Stimulated activated CD8-positive, alpha-beta memory T cell treated with anti-CD3 and anti-CD28 coated beads, Interleukin-7, amount 100 ng/mL, for 48 hours (primary cell): ENCODE results near the gene KLF16.
"Not testable (repeated sequence)": the region's sequence is repeated elsewhere in the genome, so short reads cannot be mapped to it uniquely, and the experiment has no call there.

Experiments
- DNase-seq, 2 donors: peaks; one replicate each; pipeline ENCODE4 v3.0.0-alpha.2; 2020; ENCODE audit warnings: low read depth in 1 of 2; ENCODE audit errors: extremely low read depth in 1 of 2

Gene KLF16

DNA sequence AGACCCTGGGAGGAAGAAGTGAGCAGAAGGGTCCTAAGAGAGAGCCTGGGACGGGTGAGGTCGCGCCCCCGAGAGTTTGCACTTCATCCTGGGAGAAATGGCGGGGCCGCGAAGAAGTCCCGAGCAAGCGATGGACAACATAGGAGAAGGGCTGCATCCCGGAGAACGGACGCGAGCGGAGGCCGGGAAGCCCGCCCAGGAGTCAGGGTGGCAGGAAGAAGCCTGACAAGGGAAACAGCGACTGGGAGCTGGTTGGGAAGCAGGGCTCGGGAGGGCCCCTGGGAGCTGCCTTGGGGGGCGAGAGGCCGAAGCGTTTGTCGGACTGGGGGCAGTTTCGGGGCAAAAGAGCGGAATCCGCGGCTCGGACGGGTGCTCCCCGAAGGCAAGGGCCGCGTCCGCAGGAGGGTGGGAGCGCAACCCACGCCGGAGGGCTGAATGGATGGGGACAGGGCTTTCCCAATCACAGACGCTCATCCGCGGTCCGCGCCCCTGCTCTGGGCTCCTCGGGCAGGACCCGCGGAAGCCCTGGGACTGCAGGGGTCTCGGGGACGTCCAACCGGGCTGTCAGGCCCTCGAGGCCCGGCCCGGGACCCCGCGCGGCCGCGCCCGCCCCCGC is 21.4 kb upstream of the KLF16 start:
- DNase-seq: no peak

DNA sequence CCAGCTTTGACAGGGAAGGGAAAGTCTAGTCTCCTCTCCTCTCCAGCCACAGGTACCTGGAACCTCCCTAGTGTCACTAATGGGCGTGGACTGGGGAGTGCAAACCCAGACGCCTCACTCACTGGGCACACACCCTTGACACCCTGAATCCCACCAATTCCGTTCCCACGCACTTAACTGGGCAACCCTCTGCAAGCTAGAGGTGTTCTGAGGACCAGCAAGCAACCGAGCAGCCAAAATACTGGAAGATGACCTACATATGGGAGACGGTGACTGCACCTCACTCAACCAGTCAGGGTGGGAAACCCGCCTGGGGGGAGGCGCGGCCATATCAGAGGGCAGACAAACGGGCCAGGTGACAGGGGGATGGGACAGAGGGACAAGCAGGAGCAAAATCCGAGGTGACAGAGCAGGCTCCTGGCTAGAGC is 20.9 kb upstream of the KLF16 start:
- no peak for DNase-seq

DNA sequence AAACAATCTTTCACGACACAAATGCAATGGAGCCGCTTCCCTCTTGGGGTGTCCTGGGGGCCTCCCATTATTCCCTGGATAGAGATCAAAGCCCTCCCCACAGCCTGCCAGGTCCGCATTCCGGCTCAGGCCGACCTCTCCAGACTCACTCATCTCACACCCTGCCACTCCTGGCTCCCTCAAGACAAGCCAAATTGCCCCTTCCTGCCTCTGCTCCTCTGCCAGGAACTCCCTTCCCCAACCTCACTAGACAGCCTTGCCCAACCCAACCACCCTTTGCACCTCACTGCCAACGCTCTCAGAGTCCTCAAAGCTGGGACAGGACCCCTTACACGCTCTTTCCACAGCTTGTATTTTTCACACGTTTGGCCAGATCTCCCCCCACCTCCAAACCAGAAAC is 20.4 kb upstream of the KLF16 start:
- DNase-seq: no peak

DNA sequence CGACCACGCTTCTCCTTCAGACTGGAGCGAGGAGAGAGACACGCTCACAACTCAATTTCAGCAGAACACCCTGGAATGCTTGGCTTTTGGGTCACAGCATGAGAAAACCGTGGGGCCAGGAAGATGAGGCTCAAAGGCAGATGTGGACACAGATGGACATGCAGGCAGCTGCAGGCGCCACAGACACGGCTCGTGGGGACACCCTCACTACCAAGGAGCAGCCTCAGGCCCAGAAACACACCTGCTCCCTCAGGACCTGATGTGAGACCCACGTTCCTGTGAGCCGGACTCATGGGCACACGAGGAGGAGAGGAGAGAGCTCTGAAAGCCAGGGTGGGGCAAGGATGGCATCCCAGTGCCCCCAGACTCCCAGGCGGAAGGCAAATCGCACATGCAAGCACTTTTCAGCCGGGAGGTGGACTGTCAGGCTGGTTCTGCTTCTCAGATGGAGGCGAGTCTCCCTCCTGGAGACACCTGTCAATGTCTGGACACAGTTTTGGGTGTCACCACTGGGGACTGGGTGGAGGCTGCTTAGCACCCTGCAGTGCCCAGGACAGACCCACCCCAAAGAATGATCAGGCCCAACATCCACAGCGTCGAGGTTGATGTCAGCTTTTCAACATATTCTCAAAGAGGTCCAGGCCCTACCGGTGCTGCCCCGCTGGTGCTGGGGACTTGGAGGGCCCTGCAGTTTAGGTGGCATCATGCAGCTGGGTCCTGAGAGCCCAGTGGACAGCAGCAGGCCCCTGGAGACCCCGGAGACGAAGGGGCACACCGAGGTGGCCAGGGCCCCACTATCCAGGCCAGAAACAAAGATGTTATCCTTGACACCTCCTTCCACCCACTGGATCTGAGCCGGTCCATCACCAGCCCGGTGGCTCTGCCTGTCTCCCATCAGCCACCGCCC is 19.7 kb upstream of the KLF16 start:
- no peak for DNase-seq

DNA sequence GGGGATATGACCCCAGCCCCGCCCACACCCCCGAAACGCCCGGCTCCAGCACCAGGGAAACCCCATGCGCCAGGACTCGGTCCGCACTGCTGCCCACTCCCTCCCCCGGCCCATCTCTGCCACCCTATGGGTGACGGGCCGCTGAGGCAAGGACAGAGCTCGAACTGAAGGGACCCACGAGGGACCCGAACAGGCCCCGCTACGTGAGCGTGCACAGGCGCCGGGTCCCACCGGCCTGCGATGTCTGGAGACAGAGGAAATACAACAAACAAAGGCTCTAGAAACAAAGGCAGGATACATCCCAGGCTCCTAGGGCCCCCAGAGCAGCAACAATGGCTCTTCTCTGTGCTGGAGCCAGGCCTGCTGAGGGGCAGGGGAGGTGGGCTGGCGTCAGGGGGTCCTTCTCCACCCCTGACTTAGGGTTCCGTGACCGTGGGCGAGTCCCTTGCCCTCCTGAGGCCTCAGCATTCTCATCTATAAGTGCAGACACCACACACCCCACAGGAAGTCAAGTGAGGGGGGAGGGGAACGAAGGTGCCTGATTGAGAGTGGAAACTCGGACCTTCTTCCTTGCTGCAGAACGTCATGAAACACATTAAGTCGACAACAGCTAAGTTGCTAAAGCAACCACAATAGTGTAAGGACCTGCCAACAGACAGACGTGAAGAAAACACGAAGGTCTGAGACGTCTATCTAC is 18.9 kb upstream of the KLF16 start:
- DNase-seq: peak in 1 of 2 donors; percentile 68

DNA sequence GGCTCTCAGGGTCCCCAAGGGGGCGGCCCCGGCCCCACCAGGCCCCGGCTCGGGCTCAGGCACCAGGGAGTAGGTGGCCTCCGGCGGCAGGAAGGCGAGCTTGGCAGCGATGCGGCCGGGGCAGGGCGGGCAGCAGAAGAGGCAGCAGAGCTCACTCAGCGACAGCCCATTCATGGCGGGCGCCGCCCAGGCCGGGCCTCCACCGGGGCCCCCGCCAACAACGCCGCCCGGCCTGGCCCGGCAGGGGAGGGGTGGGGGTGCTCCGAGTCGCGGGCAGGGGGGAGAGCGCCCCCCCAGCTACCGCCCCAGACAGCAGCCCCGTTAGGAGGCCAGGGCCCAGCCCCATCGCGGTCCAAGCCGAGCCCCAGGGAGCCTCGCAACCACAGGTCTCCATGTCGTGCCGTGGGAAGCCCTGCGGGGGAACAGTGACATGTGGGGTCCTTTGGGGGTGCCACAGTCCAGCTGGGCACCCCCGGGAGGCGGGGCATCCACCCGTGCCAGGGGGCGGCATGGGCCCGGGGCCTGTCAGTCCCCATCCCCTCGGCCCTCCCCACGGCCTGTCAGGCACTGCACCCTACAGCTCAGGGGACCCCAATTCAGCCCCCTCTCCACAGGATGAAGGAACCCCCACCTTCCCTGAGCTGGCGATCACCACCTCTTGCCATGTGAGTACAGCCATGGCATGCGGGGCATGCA is 18.2 kb upstream of the KLF16 start:
- DNase-seq: not testable (repeated sequence)

DNA sequence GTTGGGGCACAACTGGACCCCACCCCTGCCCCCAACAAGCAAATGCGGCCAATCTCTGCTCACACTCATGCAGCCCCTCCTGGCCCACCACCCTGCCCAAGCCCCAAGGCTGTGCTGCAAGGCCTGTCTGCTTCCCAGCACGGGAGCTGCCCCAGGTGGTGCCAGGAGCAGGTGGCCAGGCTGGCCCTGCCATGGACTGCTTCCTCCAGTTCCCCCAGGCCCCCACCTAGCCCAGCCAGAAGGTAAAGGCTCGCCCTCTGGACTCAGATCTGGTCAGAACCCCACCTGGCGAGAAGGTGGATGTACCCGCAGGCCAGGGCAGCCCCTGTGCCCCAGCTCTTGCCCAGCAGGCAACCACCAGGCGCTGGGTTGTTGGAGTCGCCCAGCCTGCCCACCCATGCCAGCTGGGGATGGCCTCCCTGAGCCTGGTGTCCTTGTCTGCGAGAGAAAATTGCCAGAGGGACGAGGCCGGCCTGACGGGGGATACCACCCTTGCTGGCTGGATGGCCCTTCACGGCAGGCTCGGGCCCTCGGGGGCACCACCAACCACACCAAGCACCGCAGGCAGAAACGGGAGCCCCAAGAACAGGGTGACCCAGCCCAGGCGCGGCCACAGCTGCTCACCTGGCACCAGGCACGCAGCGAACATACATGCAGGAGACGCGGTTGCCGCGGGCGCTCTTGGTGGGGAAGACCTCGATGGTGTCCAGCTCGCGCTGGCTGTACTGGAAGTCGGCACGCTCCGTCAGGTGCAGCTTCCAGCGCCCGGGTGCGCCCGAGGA is 17.4 kb upstream of the KLF16 start:
- DNase-seq: no peak

DNA sequence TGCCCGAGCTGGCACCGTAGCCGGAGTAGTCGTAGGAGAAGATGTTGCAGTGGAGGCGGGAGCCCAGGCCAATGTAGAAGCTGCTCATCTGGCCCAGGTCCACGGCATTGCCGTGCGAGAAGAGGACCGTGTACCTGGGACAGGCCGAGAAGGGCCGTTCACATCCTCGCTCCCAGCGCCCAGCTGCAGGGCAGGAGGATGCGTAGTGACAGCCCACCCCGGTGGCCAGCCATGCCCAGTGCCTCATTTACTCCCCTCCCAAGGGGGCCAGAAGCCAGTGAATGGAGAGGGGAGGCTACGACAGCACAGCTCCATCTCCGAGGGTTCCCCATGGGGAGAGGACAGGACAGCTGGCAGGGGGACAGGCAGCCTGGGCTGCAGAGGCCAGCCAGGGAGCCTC is 16.6 kb upstream of the KLF16 start:
- DNase-seq: not testable (repeated sequence)

DNA sequence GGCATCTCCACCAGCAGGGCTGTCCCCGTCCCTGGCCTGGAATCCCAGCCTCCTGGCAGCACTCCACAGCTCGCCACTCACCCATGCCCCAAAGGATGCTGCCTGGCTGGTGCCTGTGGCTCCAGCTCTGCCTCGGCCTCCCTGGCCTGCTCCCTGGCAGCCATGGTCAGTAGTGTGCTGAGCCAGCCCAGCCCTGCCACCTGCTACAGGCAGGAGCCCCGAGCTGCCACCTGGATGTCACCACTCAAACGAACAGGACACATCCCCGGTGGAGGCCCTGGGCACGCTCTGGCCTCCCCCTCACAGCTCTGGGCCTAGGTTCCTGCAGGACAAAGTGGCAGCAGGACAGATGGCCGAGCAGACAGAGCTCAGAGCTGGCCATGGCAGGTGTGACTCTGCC is 15.2 kb upstream of the KLF16 start:
- DNase-seq: not testable (repeated sequence)

DNA sequence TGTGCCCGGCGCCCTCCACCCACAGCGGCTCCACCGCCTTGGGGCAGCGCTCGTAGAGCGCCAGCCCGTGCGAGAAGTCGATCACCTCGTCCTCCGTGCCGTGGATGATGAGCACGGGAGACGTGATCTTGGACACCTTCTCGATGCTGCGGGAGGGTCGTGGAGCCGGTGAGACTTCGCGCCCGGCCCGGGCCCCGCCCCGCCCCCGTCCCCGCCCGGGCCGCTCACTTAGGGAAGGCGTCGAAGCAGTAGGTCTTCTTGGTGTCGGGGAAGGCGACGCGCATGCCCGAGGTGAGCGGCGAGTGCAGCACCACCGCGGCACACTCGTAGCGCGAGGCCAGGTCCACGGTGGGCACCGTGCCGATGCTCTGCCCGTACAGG is 13.9 kb upstream of the KLF16 start:
- DNase-seq: not testable (repeated sequence)

DNA sequence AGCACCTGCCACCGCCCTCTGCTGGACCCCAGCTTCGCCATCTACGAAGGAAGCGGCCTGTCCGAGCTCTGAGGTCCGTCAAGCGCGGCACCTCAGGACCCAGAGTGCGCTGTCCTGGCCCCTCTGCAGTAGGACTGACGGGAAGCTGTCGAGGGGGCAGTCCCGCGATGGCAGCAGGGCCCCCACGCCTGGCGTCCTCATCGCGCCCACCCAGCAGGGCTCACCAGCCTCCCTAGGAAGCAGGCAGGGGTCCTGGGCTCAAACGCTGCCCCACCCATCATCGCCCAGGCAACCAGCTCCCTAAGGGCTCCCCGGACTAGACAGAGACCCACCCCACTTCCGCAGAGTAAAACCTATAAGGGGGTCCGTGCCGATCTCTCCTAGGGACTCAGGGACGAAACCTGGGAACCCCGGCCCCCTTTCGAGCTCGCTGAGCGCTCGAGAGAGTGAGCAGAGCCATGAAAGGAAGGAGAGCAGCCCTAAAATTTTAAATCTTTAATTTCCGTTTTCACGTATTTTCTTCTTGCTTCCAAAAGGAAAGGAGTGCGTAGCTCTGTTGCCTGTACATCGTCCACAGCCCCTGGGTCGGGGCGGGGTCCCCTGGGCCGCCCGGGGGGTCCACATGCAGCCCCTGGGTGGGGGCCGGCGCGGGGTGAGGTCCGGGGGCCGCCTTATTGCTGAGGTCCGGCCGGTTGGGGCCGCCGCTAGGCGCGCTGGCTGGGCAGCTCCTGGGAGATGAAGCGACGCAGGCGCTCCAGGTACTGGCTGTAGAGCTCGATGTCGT is 13.3 kb upstream of the KLF16 start:
- DNase-seq: not testable (repeated sequence)

DNA sequence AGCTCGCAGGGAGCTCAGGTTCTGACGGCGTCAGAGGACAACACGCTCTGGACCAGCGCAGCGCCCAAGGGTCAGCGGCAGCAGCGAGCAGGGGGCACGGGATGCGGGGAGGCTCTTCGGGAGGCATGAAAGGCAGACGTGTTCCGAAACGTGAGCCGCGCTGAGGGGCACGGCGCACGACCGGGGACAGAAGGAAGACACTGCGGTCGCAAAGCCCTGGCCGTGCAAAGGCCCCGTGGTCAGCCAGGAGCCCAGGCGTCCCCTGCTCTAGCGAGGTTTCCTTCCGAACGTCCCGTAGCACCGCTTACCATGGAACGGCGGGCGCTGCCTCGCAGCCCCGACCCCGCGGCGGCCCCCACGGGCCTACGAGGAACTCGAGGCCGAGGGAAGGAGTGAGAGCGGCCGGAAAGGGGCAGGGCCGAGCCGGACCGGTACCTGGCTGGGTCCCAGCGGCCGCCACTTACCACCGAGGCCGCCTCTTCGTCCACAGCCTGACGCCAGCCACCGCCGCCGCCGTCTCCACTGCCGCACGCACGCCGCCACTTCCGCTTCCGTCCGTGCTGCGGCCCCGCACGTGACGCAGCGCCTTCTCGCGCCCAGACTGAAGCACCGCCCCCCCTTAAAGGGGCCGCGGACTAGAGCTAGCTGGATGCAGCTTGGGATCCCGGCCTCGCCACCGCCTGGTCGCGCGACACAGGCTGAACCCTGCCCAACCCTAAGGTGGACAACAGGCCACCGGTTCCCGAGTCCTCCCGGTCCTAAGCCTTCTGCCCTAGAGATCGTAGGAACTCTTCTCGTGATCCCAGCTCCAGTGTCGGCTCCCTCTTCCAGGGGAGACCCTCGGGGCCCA is 12.5 kb upstream of the KLF16 start:
- DNase-seq: peak; percentile 84 to 86

DNA sequence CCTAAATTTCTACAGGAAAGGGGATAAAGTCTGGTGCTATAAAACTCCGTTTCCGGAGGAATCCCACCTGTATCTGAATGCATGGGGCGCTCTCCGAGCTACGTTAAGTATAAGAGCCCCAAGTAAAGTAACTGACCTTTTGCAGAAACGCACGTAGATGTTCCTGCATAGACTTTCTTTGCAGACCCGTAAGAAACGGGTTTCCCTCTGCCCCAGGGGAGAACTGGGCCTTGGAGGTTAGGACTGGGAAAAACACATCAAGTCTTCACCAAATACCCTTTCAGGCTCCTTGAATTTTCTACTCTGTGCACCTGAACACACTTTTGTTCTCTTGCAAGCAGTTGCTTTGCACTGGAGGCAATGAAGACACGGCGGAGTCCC is 11.9 kb upstream of the KLF16 start:
- DNase-seq: not testable (repeated sequence)

DNA sequence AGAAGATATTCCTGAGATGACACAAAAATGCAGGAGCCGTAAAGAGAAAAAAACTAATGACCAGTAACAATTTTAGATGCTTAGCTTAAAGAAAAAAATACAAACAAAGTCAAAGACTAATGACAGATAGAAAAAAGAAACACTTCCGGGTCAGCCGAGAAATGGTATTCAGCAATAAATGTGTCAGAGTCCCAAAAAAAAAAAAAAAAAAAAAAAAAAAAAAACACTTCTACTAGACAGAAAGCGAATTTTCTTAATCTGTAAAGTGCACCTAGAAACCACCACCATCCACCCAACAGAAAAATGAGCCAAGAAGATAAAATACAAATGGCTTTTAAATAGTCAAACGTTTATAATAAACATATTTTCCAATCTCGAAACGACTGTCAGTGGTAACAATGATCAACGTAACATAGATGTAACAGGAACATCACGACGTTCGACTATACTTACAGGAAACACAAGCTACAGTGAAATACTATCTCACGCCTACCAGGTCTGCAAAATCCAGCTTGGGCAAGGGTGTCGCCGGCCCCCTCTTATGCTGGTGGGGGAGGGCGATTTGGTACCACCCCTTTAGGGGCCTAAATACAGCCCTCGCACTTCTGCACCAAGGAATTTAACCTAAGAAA is 11.3 kb upstream of the KLF16 start:
- DNase-seq: no peak

DNA sequence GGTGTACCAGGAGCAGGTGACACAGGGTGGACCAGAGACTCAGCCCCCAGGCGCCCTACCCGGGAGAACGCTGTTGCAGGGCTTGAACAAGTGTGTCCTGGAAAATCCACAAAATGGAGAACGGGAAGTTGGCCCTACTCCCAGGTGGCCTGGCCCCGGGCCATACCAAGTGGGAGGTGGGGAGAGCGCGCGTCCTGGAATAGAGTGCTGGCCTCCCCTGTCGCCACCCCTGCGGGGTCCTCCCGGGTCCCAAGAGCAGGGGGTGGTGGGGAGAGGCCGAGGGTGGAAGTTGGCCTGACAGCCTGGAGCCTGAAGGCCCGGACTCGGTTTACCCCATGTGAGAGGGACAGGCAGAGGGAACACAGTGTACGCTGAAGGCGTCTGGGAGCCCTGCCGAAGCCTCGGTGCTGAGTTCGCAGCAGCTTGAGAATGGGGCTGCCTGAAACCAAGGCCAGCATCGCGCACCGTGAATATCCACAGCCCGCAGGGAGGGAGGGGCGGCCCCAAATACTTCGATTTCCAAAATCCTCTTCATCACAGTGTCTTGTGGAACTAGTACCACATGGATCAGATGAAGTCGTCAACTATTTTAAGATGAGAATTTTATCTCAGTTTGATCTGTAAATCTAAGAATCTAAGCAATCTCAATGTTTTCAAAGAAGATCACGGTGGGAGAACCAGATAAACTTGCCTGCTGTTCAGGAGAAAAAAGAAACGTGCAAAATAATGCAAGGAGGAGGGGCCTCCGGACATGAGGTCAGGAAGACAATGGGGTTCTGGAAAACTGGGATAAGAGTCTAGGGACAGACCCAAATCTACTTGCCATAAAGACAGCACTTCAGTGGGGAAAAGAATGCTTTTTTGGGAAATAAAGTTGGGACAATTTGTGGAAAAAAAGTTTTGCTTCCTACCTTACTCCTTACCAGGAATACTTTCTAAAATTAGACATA is 10.4 kb upstream of the KLF16 start:
- DNase-seq: no peak

DNA sequence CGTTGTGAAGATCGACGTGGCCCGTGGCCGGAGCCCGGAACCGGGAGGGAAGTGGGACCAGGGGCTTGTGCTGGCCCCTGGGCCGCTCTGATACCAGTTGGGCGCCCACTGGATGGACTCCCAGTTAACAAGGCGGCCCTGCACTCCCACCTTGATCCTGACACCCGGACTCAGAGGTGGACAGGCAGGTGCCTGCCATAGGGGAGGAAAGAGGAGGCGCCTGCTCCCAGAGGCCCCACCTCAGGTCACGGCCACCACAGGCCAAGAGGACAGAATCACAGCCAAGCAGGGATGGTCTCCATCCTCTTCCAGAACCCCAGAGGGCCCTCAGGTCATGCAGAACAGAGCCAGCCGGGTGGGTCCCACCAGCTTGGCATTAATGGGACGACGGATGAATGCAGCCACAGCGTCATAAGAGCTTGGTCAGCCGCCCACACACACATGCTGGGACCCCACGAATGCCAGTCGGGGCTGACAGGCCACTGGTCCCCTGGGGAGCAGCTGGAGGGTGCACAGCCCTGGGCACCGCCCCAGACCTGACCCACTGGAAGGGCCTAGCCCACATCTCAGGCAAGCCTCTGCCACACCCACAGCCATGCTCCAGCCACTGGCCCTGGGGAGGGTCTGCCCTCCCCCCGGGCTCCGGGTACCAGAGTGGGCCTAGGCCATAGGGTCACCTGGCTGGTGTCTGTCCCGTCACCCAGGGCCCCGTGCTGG is 9.6 kb upstream of the KLF16 start:
- DNase-seq: no peak

DNA sequence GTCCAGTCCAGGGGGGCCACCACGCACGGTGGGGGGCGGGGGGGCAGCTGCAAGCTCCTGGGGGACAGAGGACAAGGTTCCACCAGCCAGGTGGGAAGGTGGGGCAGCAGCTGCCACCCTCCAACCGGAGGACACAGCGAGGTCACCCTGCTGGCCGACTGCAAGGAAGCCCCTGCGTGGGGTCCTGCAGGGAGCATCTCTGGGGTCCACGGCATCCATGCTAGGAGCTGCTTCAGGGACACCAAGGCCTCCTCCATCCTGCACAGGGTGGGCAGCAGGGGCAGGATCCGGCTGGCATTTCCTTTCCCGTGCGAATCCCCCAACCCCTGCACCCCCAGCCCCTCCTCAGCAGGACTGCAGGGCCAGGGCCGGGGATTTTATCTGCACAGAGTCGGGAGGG is 8.3 kb upstream of the KLF16 start:
- DNase-seq: no peak
